HG02884 (cell line): ENCODE results near the gene SDK1.

Source experiments
- ATAC-seq: cut with Tn5 transposase; IDR thresholded peaks from one replicate; pipeline ENCODE4 v1.9.1; 2021; ENCODE audit warnings: mild to moderate bottlenecking, moderate library complexity; ENCODE audit not compliant: unreplicated experiment

The SDK1 gene

DNA sequence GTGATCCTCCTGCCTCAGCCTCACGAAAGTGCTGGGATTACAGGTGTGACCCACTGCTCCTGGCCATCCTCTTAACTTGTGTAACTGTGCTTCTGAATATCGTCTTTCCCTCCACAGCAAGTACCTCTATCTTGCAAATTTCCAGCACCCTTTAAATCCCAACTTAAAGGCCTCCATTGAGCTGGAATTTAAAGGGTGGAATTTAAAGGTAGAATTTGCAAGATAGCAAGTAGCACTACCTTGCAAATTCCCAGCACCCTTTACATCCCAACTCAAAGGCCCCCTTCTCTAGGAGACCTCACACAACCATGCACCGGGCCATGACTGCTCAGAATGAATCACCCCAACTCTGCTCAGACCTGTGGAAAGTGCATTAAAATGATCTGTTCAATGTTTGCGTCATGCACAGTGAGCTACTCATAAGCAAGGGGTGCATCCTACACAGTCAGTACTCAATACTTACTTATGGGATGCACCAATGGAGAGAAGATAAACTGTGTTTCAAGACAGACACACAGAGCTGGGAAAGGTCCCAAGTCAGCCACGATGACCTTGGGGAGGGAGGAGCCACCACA is 17.8 kb upstream of the SDK1 start:
- no peak for ATAC-seq

DNA sequence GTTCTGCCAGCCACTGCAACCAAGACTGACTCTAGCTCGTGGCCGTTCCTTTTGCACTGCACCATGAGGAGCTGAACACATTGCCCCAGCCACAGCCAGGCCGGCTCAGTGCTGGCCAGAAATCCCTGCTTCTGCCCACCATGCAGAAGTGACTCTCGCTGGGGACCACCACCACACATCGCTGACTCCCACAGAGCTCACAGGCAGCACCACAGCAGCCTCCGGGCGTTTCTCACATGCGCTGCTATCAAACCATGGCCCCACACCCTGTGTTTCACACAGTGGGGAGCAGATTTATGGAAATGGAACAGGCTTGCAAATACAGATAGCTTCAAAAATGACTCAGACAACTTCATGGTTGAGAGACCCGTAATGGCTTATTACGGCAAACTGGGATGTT is 15.4 kb upstream of the SDK1 start:
- ATAC-seq = no peak

DNA sequence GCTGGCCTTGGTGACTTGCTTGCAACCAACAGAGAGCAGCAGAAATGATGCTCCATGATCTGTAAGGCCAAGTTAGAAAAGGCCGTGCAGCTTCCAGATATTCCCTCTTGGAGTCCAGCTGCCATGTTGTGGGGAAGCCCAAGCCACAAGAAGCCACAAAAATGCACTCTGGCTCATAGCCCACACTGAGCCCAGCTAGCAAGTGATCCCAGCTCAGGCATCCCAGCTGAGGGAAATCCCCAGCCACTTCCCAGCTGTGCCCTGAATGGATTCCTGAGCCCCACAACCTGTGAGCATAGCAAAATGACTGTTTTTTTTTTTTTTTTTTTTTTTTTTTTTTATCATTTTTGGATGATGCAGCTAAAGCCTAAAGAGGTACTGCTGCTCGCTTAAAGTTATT is 11.1 kb upstream of the SDK1 start:
- ATAC-seq = no peak

DNA sequence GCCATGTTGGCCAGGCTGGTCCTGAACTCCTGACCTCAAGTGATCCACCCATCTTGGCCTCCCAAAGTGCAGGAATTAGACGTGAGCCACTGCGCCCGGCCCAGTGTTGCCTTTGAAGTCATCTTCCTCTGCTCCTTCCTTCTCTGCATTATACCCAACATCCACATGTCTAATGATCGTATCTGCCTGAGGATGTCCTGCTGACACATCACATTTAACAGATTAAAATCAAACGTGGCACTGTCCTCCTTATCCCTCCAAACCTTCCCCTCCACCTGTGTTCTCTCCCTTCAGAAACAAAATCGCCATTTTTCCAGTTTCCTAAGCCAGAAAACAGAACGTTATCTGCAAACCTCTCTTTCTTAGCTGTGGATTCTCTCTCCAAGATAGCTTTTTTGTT is 8.4 kb upstream of the SDK1 start:
- ATAC-seq = no peak

DNA sequence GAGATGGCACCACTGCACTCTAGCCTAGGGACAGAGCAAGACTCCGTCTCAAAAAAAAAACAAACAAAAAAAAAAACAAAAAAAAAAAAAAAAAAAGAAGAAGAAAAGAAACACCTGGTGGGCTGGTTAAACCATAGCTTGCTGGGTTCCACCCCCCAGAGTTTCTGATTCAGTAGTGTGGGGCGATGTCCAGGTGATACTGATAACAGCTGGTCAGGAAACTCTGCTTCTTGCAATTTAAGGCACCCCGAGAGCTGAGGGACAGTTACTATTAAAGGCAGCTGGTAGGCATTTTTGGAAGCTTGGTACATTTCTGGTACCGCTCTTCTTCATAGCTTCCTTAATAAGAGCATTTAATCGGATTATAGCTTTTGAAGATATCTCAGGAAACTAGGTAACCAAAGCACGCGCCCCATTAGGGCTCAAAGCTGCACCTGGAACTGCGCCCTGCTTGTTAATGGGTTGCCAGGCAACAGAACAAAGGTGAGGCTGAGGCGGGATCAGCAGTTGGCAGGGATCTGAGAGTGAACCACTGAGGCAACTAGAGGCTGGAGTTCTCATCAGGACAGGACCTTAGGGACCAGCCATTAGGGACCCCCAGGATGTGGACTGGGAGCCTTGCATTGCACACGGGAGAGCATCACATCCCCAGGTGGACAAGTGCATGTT is 6.5 kb upstream of the SDK1 start:
- no peak for ATAC-seq

DNA sequence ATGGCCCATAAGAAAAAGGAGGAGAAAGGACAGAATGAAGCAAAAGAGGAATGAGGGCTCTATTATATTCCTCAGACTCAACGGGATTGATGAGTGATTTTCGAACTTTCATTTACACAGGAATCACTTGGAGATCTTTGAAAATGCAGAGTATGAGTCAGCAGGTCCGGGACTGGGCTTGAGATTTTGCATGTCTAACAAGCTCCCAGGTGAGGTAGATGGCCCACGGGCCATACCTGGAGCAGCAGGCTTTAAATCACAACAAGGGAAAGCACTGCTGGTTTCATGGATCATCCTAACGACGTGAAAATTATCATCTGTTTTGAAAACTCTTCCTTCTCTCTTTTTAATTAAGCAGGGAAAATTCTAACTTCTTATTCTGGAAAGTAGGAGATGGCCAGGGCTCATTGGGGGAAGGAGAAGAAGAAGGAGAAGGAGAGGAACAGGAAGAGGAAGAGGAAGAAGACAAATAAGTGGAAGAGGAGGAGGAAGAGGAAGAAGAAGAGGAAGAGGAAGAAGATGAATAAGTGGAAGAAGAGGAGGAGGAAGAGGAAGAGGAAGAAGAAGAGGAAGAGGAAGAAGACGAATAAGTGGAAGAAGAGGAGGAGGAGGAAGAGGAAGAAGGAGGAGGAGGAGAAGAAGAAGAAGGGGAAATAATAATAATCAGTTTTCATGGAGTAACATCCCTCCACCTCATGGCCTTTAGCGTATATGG is 3.8 kb upstream of the SDK1 start:
- no peak for ATAC-seq

DNA sequence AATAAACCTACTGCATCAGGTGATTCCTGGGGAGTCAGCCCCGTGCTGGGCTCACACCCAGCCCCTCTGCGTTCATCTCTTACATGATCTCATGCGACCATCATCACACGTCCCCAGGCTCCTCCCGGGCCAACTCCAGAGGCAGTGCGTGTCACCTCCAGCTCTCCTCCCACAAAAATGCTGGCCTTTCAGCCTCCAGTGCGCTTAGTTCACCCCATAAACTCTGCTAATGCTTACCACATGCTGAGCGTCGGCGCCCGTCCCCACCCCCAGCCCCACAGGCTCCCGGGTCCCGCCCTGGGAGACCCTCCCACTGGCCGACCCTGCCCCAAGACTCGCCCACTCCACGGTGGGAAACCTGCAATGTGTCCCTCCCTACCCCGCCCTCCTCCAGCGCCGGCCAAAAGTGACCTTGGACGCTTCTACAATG is 816 bp upstream of the SDK1 start:
- no peak for ATAC-seq

DNA sequence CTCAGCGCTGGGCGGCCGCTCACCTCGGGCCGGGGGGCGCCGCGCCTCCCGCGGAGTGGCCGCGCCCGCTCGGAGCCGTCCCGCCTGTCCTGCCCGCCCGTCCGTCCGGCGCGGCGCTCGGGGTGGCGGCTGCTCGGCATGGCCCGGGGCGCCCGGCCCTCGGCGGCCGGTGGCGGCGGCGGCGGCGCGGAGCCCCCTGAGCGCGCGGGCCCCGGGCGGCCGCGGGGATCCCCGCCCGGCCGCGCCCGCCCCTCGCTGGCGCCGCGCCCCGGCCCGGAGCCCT is 338 bp downstream of the SDK1 start:
- peak; percentile 6 for ATAC-seq

DNA sequence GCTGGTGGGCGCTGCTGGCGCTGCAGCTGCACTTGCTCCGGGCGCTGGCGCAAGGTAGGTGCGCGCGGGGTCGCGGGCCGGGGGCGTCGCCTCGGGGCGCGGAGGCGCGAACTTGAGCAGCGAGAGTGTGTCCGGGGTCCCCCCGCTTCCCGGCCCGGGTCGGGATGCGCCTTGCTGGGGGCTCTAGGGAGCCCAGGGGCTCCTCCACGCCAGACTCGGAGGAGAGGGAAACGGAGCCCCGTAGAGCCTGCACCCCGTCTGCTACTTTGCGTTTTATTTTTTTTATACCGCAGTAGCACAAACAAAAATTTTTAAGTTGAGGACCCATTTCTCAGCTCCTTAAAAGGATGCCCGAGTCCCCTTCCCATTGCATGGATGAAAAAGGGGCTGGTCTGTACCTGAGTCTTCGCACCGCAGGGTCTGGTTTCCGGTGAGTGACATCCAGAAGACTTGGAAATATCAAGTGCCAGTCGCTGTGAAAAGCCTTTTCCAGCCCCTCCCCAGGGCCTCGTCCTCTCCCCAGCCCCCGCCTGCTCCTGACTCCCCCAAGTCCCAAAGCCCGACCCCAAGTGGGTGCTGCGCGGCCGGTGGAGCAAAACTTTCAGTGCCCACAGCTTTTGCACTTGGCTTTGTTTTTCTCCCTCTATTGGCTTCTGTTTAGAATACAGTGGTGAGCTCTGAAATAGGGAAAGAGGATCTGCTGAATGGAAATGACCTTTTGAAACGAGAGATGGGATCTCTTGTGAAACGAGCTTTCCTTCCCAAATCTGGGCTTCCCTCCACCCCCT is 973 bp downstream of the SDK1 start:
- no peak for ATAC-seq

DNA sequence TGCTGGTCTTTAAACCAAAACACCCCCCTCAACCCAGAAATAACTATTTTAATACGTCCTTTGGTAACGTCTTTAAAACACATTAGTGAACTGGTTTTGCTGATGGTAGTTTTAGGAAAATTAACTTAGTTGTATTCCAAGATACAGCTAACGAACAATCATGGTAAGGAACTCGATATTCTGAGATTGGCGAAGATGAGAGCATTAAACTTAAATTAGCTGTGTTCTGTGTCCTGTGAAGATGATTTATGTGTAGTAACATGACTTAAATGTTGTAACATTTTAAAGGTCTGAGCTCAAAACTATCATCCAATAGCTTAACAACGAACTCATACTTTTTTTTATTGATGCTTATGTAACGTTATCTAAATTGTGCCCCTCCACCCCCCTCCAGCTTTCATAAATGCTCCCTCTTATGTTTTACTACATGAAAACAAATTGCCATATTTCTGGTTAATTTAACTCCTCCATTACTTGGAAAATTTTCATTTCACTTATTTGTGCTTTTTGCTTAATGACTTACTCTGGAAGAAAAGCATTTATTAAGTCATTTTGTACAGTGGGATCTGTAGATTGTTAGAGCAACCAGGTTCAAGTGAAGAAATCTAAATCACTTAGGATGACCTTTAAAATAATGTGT is 1.7 kb downstream of the SDK1 start:
- no peak for ATAC-seq

DNA sequence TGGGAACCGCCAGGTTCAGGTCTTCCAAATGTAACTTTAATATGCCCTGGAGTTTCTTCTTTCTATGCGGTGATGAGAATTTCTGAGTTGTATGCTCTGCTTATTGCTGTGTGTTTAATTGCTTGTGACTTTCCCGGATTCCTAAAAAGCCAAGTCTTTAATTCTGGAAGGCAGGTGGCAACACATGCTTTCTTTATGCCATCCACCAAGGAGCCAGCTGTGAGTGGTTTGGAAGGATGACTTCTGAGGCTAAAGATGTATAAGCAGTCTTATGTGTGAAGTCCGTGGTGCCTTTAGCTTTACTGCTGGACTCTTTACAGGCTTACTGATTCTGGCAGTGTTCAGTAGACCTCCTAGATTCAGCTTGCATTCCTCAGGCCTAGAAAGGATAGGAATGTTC is 3.1 kb downstream of the SDK1 start:
- ATAC-seq = no peak

DNA sequence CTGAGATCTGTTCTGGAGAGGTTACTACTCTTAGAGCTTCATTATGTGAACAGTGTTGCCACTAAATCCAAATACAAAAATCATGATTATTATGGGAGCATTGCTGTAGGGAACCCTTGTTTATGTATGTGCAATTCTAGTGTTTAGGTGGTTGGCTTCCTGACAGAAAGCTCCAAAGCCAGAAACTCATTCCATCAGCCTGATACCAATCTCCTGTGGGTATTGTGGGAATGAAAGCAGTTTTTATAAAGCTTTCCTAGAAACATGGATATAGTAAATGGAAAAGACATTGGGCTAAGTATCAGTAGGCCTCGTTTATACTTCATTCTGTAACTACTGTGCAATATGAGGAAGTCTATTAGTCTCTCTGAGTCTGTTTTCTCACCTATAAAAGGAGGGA is 6.4 kb downstream of the SDK1 start:
- ATAC-seq = no peak

DNA sequence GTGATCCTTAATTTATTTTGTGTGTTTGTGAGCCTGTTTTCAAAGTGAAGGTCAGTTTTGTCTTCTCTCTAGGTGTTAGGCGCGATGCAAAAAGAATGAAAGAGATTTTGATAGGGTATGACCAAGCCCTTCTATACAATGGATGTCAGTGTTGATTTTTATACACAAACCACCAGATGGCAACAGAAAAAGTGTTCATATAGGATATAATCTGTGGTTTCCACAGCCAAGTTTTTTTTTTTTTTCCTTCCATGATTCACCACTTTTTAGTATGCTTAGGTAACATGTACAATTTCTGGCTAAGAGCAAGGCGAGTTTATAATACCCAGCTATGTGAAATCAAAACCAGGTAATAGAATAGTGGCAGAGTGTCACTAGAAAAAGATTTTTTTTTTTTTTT is 8.1 kb downstream of the SDK1 start:
- ATAC-seq = no peak

DNA sequence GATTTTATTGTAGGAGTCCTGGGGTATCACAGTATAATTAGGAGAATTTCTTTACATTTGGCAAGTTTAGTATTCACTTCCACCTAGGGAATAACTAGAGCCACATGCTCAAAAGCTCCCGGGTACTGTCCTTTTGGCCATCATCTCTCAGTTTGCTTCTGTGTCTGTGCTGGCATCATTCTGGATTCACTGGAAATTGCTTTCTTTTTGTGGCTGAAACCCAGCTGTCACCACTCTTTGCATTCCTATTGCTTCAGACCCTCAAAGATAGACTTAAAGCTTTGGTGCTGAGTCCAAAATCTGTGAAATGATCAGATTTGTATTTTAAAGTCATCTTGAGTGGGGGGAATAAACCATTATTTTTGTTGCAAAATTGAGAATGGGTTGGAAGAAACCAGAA is 8.9 kb downstream of the SDK1 start:
- ATAC-seq = no peak

DNA sequence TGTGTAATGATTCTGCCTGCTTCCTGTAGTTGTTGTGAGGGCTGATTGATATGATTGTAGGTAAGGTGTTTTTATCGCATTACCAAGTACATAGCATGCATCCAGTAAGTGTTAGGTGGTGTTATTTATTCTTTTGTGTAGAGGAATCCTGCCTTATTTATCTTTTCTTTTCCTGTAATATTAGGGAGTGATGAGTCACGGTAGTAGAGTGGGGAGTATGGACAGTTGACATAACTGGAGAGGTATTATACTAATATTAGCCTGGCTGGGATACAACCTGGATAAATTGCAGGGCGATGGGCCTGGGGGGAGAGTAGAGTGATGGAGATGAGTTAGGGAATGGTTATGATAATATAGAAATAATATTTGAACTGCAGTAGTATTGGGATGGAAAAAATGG is 9.8 kb downstream of the SDK1 start:
- ATAC-seq = no peak

DNA sequence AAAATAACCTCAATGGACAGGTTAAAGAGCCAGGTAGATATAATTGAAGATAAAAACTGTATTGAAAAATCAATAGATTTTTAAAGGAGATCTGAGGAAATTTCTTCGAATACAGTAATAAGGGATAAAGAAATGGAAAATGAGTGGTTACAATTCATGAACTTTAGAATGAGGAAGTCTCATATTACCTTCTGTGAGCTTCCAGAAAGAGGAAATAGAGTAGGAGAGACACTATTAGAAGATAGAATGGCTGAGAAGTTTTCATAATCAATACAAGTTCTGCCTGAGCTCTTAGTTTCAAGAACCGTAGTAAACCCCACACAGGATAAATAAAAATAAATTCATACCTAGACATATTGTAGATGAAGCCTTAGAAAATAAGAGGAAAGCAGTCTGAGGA is 11.5 kb downstream of the SDK1 start:
- ATAC-seq = no peak

DNA sequence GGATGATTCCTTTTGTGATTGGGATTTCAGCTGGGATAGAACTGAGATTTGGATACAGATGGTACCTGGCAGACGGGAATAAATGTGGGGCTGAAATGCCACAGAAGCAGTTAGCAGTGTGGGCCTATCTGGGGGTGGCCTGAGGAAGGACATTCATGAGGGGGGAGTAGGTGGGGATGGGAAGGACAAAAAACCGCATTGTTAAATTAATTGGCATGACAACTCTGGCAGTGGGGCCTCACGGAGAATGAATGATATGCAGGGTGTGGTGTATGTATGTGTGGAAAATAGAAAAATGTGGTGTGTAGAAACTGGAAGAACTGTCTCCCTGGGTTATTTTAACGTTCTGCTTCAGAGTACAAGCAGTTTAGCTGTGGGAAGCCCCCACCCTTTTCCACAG is 17.8 kb downstream of the SDK1 start:
- ATAC-seq = no peak

DNA sequence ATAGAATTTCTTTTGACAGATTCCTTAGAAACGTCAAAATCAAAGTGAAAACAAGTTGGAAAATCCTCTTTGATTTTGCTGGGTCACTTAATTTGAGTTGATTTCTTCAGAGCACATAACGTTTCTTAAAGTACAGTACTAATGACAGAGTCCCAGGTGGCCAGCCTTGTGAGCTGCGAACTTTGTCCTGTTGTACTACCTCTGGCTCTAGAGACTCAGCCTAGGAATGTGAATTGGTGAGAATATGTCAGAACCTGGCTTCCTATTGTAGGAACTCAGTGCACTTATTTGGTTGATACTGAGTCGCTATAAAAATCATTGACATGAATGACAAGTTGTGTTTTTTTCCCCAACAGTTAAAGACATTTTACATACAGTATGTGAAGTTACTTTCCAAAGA is 20.2 kb downstream of the SDK1 start:
- ATAC-seq = no peak

DNA sequence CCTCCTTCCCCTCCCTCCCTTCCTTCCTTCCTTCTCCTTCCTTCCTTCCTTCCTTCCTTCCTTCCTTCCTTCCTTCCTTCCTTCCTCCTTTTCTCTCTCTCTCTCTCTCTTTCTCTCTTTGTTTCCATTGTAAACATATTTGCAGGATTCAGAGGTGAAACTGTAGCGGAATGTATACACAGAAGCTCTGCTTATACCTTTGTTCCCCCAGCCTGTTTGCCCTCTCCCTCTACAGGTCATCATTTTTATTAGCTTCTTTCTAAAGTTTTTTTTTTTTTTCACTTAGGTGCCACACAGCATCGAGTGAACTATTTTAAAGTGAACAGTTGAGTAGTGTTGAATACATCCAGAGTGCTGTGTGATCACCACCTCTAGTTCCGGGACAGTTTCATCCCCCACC is 20.7 kb downstream of the SDK1 start:
- no peak for ATAC-seq

DNA sequence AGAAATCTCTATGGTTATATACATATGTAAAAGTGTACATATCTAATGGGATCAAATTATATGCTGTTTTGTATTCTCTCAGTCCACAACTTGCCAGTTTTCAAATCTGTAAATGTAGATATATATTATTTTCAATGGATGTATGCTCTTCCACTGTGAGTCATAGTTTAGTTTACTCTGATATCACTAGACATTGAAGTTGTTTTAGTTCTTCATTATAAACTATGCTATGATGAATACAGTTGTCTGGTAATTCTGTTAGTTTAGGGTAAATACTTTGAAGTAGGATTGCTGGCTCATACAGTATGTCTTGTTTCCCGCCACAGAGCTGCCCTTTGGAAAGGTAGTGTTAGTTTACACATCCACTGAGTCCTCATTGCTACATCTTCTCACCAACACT is 25.2 kb downstream of the SDK1 start:
- no peak for ATAC-seq

DNA sequence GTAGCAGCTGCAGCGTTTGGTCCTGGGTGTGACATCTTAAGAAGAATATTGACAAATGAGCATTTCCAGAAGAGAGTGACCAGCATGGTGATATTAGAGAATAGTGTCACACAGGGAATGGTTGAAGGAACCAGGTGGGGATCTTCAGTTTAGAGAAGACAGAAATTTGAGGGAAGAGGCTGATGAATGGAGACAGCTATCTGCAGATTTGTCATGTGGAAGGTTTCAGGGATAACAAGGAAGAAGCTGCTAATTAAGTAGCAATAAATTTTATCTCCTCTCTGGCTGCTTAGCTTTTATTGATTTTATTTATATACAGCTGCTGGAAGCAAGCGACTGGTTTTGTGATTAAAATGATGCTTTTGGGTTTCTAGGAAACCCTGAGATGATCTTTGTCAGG is 26.0 kb downstream of the SDK1 start:
- no peak for ATAC-seq

DNA sequence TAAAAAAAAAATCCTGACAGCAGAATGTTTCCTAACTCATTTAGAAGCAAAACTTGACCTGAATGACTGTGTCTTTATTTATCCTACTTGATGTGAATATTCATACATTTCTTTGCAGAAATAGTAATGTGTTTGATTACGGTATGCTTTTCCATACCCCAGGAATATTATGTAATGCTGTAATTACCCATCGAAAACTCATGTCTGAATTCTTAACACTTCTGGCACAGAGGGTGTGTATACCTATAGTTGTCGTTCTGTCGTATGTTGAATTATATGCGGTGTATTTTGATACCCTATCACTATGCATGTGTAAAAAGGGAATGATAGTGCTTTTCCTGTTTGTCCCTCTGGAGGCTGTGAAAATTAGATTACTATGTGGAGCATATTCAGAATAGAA is 26.6 kb downstream of the SDK1 start:
- ATAC-seq = no peak
